ENCODE data around the gene RHOU.

GRCh38 chr1:228763561-228763960 lies 28.3 kb downstream of the RHOU start:
- TF ChIP-seq EZH2phosphoT487 (IDR thresholded peaks at IDR 0.05; ENCODE audit: borderline replicate concordance, low read length) = no peak
- TF ChIP-seq, protein P1, sequence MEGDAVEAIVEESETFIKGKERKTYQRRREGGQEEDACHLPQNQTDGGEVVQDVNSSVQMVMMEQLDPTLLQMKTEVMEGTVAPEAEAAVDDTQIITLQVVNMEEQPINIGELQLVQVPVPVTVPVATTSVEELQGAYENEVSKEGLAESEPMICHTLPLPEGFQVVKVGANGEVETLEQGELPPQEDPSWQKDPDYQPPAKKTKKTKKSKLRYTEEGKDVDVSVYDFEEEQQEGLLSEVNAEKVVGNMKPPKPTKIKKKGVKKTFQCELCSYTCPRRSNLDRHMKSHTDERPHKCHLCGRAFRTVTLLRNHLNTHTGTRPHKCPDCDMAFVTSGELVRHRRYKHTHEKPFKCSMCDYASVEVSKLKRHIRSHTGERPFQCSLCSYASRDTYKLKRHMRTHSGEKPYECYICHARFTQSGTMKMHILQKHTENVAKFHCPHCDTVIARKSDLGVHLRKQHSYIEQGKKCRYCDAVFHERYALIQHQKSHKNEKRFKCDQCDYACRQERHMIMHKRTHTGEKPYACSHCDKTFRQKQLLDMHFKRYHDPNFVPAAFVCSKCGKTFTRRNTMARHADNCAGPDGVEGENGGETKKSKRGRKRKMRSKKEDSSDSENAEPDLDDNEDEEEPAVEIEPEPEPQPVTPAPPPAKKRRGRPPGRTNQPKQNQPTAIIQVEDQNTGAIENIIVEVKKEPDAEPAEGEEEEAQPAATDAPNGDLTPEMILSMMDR (conservative IDR thresholded peaks at IDR 0.05; ENCODE audit: low read depth, low read length) = no peak

All from PC-3 (cell line).